HEK293 (cell line): ENCODE data around the gene NFKBIZ.

ENCODE experiments used
- HOXA7 ChIP-seq: sonication (generic); formaldehyde crosslinking; IDR thresholded peaks from 2 replicates; pipeline ENCODE4 v1.8.1; 2022; ENCODE audit warnings: missing genetic modification reagents, borderline replicate concordance
- PRDM1 ChIP-seq: fragments of 450-650 bp; formaldehyde crosslinking; IDR thresholded peaks from 2 replicates; pipeline ENCODE4; 2016; ENCODE audit warnings: missing biosample characterization, missing genetic modification characterization
- TCF7L2 ChIP-seq: IDR thresholded peaks from 2 replicates; pipeline ENCODE4 v1.6.1; 2011; ENCODE audit warnings: low read depth, mild to moderate bottlenecking, inconsistent platforms, low read length, moderate library complexity, borderline replicate concordance
- ZNF223 ChIP-seq: fragments of 450-650 bp; formaldehyde crosslinking; IDR thresholded peaks from 2 replicates; pipeline ENCODE4 v1.5.1; 2016; ENCODE audit warnings: missing biosample characterization, missing genetic modification characterization
- ZNF549 ChIP-seq: fragments of 450-650 bp; IDR thresholded peaks from 2 replicates; pipeline ENCODE4 v1.5.1; 2018; ENCODE audit warnings: missing biosample characterization, missing genetic modification characterization, mild to moderate bottlenecking, inconsistent platforms, moderate library complexity
- TF ChIP-seq, protein P1 (sequence below): fragments of 450-650 bp; formaldehyde crosslinking; IDR thresholded peaks from 2 replicates; pipeline ENCODE4 v1.5.1; 2016; ENCODE audit warnings: missing biosample characterization, missing genetic modification characterization
- TF ChIP-seq, protein P2 (sequence below): fragments of 450-650 bp; formaldehyde crosslinking; IDR thresholded peaks from 2 replicates; pipeline ENCODE4 v1.5.1; 2016; ENCODE audit warnings: missing biosample characterization, missing genetic modification characterization
- TF ChIP-seq, protein P3 (sequence below): fragments of 450-650 bp; formaldehyde crosslinking; IDR thresholded peaks from 2 replicates; pipeline ENCODE4 v1.5.1; 2016; ENCODE audit warnings: missing biosample characterization, missing genetic modification characterization

DNA sequence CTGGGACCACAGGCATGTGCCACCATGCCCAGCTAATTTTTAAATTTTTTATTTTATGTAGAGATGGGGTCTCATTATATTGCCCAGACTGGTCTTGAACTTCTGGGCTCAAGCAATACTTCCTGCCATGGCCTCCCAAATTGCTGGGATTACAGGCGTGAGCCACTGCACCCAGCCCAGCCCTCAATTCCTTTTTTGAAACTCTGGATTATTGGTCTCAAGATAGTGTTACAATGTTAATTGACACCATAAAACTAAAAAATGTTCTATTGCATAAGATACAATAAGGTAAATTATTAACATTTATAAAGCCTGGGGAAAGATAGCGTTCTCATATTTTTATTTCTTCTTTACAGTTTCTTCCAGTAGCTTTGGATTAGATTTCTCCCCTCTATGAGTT is 3.9 kb upstream of the NFKBIZ start:
- TF ChIP-seq, protein P1, sequence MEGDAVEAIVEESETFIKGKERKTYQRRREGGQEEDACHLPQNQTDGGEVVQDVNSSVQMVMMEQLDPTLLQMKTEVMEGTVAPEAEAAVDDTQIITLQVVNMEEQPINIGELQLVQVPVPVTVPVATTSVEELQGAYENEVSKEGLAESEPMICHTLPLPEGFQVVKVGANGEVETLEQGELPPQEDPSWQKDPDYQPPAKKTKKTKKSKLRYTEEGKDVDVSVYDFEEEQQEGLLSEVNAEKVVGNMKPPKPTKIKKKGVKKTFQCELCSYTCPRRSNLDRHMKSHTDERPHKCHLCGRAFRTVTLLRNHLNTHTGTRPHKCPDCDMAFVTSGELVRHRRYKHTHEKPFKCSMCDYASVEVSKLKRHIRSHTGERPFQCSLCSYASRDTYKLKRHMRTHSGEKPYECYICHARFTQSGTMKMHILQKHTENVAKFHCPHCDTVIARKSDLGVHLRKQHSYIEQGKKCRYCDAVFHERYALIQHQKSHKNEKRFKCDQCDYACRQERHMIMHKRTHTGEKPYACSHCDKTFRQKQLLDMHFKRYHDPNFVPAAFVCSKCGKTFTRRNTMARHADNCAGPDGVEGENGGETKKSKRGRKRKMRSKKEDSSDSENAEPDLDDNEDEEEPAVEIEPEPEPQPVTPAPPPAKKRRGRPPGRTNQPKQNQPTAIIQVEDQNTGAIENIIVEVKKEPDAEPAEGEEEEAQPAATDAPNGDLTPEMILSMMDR (tag by site-specific recombination), result no peak
- TF ChIP-seq ZNF549 (tag by site-specific recombination) (no peak), TCF7L2 (no peak), PRDM1 (no peak), ZNF223 (tag by site-specific recombination) (no peak), HOXA7 (CRISPR knock-in tag) (no peak)
- TF ChIP-seq, protein P2, sequence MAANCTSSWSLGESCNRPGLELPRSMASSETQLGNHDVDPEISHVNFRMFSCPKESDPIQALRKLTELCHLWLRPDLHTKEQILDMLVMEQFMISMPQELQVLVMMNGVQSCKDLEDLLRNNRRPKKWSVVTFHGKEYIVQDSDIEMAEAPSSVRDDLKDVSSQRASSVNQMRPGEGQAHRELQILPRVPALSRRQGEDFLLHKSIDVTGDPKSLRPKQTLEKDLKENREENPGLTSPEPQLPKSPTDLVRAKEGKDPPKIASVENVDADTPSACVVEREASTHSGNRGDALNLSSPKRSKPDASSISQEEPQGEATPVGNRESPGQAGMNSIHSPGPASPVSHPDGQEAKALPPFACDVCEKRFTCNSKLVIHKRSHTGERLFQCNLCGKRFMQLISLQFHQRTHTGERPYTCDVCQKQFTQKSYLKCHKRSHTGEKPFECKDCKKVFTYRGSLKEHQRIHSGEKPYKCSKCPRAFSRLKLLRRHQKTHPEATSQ (tag by site-specific recombination), result no peak
- TF ChIP-seq, protein P3, sequence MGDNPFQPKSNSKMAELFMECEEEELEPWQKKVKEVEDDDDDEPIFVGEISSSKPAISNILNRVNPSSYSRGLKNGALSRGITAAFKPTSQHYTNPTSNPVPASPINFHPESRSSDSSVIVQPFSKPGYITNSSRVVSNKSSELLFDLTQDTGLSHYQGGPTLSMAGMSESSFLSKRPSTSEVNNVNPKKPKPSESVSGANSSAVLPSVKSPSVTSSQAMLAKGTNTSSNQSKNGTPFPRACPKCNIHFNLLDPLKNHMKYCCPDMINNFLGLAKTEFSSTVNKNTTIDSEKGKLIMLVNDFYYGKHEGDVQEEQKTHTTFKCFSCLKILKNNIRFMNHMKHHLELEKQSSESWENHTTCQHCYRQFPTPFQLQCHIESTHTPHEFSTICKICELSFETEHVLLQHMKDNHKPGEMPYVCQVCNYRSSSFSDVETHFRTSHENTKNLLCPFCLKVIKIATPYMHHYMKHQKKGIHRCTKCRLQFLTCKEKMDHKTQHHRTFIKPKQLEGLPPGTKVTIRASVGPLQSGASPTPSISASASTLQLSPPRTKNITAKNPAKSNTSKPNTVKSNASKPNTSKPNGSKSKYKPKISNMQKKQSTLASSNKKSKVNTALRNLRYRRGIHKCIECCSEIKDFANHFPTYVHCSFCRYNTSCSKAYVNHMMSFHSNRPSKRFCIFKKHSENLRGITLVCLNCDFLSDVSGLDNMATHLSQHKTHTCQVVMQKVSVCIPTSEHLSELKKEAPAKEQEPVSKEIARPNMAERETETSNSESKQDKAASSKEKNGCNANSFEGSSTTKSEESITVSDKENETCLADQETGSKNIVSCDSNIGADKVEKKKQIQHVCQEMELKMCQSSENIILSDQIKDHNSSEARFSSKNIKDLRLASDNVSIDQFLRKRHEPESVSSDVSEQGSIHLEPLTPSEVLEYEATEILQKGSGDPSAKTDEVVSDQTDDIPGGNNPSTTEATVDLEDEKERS (tag by site-specific recombination), result no peak
